Endodermal cell (in vitro differentiated cells): ENCODE data around the gene MAPK8IP1. TPM values are rescaled to one million over a fixed set of nuclear protein-coding genes. Genes with fewer than 3 reads are reported as not detected.

Source experiments
- DNase-seq: peaks from one replicate; pipeline ENCODE4 v3.0.0-alpha.2; 2017
- H3K27ac ChIP-seq: 2 replicates; pipeline ENCODE4 v1.5.1; 2013; ENCODE audit warnings: mild to moderate bottlenecking, low read depth, low read length, moderate library complexity
- H3K27me3 ChIP-seq: 2 replicates; pipeline ENCODE4 v1.6.1; 2013; ENCODE audit warnings: mild to moderate bottlenecking, low read length, moderate library complexity; ENCODE audit not compliant: insufficient read depth, control insufficient read depth, poor library complexity, severe bottlenecking
- H3K36me3 ChIP-seq: 2 replicates; pipeline ENCODE4 v1.7.0; 2013; ENCODE audit warnings: mild to moderate bottlenecking, low read length, moderate library complexity; ENCODE audit not compliant: control insufficient read depth, insufficient read depth
- H3K4me1 ChIP-seq: one replicate; pipeline ENCODE4 v1.7.0; 2013; ENCODE audit warnings: low read length; ENCODE audit not compliant: control insufficient read depth, insufficient read depth
- H3K4me3 ChIP-seq: 2 replicates; pipeline ENCODE4 v1.5.1; 2013; ENCODE audit warnings: mild to moderate bottlenecking, low read length, moderate library complexity
- H3K9ac ChIP-seq: 2 replicates; pipeline ENCODE4 v1.6.1; 2013; ENCODE audit warnings: mild to moderate bottlenecking, low read length, moderate library complexity; ENCODE audit not compliant: poor library complexity, severe bottlenecking; ENCODE audit errors: extremely low read depth
- H3K9me3 ChIP-seq: 2 replicates; pipeline ENCODE4 v1.6.1; 2013; ENCODE audit warnings: mild to moderate bottlenecking, low read length, moderate library complexity; ENCODE audit not compliant: control insufficient read depth
- H3K27ac Mint-ChIP-seq: 2 replicates; pipeline ENCODE4 v1.8.0; 2020; ENCODE audit warnings: mixed read lengths
- H3K27me3 Mint-ChIP-seq: 2 replicates; pipeline ENCODE4 v1.8.0; 2021; ENCODE audit warnings: mild to moderate bottlenecking, mixed read lengths; ENCODE audit not compliant: insufficient read depth
- H3K36me3 Mint-ChIP-seq: 2 replicates; pipeline ENCODE4 v1.8.0; 2020; ENCODE audit warnings: low read depth, mixed read lengths
- H3K4me1 Mint-ChIP-seq: 2 replicates; pipeline ENCODE4 v1.8.0; 2020; ENCODE audit warnings: mixed read lengths
- H3K4me3 Mint-ChIP-seq: 2 replicates; pipeline ENCODE4 v1.8.0; 2020; ENCODE audit warnings: mild to moderate bottlenecking, moderate library complexity, mixed read lengths
- H3K9me3 Mint-ChIP-seq: 2 replicates; pipeline ENCODE4 v1.8.0; 2020; ENCODE audit warnings: mild to moderate bottlenecking, mixed read lengths
- WGBS, 2 experiments: methylation state at CpG; one replicate each; pipeline versions ENCODE4 v1.1.5 to v1.1.7; 2013; ENCODE audit warnings: missing lambda C conversion rate in 2 of 2, mixed read lengths in 1 of 2; ENCODE audit not compliant: insufficient coverage in 1 of 2, insufficient read length in 1 of 2; 5-methylcytosine and 5-hydroxymethylcytosine counted together
- total RNA-seq, 2 donors: library from RNA; stranded (reverse); fragmentation: NEBNext Ultra II Directional in 1 of 2; extraction: Animal tissue kit (Norgen Biotek cat#: 25700) in 1 of 2; gene quantifications; 2 replicates in 1 of 2; 3 replicates in 1 of 2; pipeline ENCODE4 v1.2.1, GENCODE V29; 2021
- TF ChIP-seq, protein P1 (sequence below): fragments of 200-600 bp; sonication (generic); conservative IDR thresholded peaks from 2 replicates; pipeline ENCODE4 v1.5.0; 2021; ENCODE audit warnings: antibody characterized with exemption, mild to moderate bottlenecking

MAPK8IP1 gene
- total RNA-seq, 2 donors from 2014 or later: 11.2 to 12.8 TPM

GRCh38 chr11:45871638-45872037 is 13.8 kb upstream of the MAPK8IP1 start:
- Histone ChIP-seq H3K4me1 (peaks cover 3% of the 10 kb centered on the region), H3K27ac (no peak overlapping the region), H3K9ac (no peak overlapping the region), H3K9me3 (no peaks in the 10 kb centered on the region), H3K4me3 (no peak overlapping the region), H3K36me3 (peaks cover 64% of the 10 kb centered on the region), H3K27me3 (no peaks in the 10 kb centered on the region)
- no peak for DNase-seq
- Mint-ChIP-seq H3K4me1 (peaks cover 9% of the 10 kb centered on the region), H3K9me3 (no peaks in the 10 kb centered on the region), H3K27me3 (no peaks in the 10 kb centered on the region), H3K27ac (no peak overlapping the region), H3K36me3 (peaks cover 30% of the 10 kb centered on the region), H3K4me3 (no peak overlapping the region)
- TF ChIP-seq, protein P1, sequence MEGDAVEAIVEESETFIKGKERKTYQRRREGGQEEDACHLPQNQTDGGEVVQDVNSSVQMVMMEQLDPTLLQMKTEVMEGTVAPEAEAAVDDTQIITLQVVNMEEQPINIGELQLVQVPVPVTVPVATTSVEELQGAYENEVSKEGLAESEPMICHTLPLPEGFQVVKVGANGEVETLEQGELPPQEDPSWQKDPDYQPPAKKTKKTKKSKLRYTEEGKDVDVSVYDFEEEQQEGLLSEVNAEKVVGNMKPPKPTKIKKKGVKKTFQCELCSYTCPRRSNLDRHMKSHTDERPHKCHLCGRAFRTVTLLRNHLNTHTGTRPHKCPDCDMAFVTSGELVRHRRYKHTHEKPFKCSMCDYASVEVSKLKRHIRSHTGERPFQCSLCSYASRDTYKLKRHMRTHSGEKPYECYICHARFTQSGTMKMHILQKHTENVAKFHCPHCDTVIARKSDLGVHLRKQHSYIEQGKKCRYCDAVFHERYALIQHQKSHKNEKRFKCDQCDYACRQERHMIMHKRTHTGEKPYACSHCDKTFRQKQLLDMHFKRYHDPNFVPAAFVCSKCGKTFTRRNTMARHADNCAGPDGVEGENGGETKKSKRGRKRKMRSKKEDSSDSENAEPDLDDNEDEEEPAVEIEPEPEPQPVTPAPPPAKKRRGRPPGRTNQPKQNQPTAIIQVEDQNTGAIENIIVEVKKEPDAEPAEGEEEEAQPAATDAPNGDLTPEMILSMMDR: no peak
- WGBS, 2 experiments: 87 to 100% methylated on average over 1 to 2 of the region's 2 CpGs

- peak; percentile 95 for DNase-seq
- H3K9me3 ChIP-seq: no peaks in the 10 kb centered on the region
- H3K4me1 Mint-ChIP-seq: peaks cover 13% of the 10 kb centered on the region
- no peaks in the 10 kb centered on the region for H3K27me3 ChIP-seq
- H3K36me3 Mint-ChIP-seq: peaks cover 33% of the 10 kb centered on the region
- H3K9ac ChIP-seq: no peak overlapping the region
- H3K27me3 Mint-ChIP-seq: no peaks in the 10 kb centered on the region
- TF ChIP-seq, protein P1: peak; percentile 93
- no peak overlapping the region for H3K4me3 ChIP-seq
- no peak overlapping the region for H3K27ac ChIP-seq
- H3K4me3 Mint-ChIP-seq: no peak overlapping the region
- H3K9me3 Mint-ChIP-seq: no peaks in the 10 kb centered on the region
- peaks cover 5% of the 10 kb centered on the region for H3K4me1 ChIP-seq
- WGBS, 2 experiments: 35 to 48% methylated on average over 9 of the region's 9 CpGs
- H3K27ac Mint-ChIP-seq: no peak overlapping the region
- peaks cover 61% of the 10 kb centered on the region for H3K36me3 ChIP-seq
Measured at GRCh38 chr11:45872651-45873356, 12.6 kb upstream of the MAPK8IP1 start.

DNA sequence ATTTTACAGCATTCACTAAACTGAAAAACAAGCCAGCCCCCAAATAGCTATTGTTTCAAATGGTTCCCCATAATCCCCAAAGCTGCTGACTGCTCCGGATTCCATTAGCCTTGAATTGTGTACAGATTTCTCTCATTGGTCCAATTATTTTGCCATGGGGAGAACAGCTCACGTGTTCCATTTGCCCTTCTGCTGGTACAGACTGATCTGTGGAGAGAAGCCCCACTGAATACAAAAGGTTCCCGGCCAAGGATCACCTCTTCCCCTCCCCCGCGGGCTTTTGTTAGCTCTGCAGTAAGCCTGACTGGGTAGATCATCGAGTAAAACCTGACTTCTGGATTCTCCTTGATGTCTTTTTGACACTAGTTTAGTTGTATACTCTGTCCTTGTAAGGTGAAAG is 9.1 kb upstream of the MAPK8IP1 start:
- no peaks in the 10 kb centered on the region for H3K9me3 ChIP-seq
- no peak overlapping the region for H3K4me3 Mint-ChIP-seq
- no peak overlapping the region for H3K9ac ChIP-seq
- no peaks in the 10 kb centered on the region for H3K27me3 ChIP-seq
- H3K4me1 Mint-ChIP-seq: peaks cover 13% of the 10 kb centered on the region
- H3K4me3 ChIP-seq: no peak overlapping the region
- H3K36me3 Mint-ChIP-seq: peaks cover 11% of the 10 kb centered on the region
- 49 to 58% methylated on average over 5 to 6 of the region's 6 CpGs for WGBS, 2 experiments
- H3K36me3 ChIP-seq: peaks cover 52% of the 10 kb centered on the region
- no peak overlapping the region for H3K27ac ChIP-seq
- peaks cover 5% of the 10 kb centered on the region for H3K4me1 ChIP-seq
- no peaks in the 10 kb centered on the region for H3K27me3 Mint-ChIP-seq
- no peaks in the 10 kb centered on the region for H3K9me3 Mint-ChIP-seq
- TF ChIP-seq, protein P1: no peak
- H3K27ac Mint-ChIP-seq: no peak overlapping the region
- no peak for DNase-seq
